Stimulated activated CD8-positive, alpha-beta memory T cell treated with anti-CD3 and anti-CD28 coated beads, Interleukin-12 subunit alpha, Interleukin-12 subunit beta, amount 100 ng/mL, for 24 hours (primary cell): ENCODE measurements around the gene FMN1.

ENCODE experiments used
- DNase-seq: peaks from one replicate; pipeline ENCODE4 v3.0.0-alpha.2; 2020; ENCODE audit errors: extremely low read depth

FMN1 gene

GRCh38 chr15:32885713-32886112, 308.8 kb downstream of the FMN1 start:
- no peak for DNase-seq

GRCh38 chr15:32884146-32884545, 310.4 kb downstream of the FMN1 start:
- DNase-seq, result no peak

GRCh38 chr15:32882955-32883354, 311.6 kb downstream of the FMN1 start:
- no peak for DNase-seq

GRCh38 chr15:32881528-32881927, 313.0 kb downstream of the FMN1 start:
- DNase-seq, result no peak

DNA sequence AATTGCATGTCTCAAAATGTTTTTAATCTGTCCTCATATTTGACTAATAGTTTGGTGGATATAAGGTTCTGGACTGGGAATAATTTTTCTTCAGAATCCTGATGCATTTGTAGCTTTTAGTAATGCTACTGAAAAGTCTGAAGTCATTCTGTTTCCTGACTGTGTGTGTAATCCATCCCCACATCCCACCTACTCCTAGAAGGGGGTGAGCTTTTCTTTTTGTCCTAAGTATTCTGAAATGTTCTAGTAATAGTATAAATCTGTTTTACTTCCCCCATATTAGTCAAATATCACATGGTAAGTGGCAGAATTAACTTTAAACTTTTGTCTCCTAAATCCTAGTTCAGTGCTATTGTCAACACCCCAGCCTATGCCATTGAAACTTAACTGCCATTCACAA, 313.9 kb downstream of the FMN1 start:
- DNase-seq, result no peak

GRCh38 chr15:32879980-32880379, 314.5 kb downstream of the FMN1 start:
- no peak for DNase-seq

- no peak for DNase-seq
These were observed 315.4 kb downstream of the FMN1 start for GRCh38 chr15:32878869-32879805.

DNA sequence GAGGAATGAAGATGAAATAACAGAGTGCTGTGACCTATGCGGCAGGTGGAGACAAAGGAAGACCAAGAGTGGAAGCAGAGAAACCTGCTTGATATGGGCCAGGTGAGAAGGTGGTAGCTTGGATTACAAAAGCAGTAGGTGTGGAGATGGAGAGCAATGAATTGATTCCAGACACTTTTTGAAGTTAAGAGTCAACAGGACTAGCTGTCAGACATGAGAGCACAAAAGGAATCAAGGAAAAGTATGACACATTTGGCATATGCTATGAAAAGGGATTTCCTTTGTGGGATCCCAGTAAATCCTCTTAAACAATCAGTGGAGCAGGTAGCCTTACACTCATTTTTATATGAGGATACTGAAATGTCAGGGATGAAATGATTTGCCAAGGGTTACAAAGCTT, 316.2 kb downstream of the FMN1 start:
- DNase-seq, result no peak

DNA sequence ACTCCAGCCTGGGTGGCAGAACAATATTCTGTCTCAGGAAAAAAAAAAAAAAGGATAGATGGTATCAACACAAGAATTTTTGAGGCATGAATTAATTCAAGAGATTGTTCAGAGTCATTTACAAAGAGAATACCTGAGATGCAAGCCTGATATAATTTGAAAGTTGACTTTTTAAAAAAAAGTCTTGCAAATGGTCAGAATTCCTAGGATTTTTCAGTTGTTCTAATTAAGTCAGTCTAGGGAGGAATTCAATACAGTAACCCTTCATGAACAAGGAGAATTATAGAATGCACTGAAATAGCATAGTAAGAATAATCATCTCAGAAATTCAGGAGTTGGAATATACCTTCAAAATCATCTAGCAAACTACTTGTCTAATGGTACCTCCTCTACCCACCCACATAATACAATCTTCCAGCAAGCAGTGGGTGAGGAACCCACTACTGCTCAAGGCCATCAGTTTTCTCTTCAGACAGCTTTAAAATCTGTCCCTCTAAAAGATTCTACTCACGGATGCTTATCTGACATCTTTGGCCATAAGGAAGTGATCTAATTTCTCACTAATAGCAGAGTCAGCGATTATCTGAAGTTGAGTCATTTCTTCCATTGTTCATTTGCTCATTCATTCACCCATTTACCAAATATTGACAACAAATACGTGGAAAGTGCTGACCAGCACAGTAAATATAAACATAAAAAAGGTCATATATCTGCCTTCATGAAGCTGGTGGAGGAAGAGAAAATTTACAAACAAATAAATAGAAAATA, 317.1 kb downstream of the FMN1 start:
- no peak for DNase-seq

DNA sequence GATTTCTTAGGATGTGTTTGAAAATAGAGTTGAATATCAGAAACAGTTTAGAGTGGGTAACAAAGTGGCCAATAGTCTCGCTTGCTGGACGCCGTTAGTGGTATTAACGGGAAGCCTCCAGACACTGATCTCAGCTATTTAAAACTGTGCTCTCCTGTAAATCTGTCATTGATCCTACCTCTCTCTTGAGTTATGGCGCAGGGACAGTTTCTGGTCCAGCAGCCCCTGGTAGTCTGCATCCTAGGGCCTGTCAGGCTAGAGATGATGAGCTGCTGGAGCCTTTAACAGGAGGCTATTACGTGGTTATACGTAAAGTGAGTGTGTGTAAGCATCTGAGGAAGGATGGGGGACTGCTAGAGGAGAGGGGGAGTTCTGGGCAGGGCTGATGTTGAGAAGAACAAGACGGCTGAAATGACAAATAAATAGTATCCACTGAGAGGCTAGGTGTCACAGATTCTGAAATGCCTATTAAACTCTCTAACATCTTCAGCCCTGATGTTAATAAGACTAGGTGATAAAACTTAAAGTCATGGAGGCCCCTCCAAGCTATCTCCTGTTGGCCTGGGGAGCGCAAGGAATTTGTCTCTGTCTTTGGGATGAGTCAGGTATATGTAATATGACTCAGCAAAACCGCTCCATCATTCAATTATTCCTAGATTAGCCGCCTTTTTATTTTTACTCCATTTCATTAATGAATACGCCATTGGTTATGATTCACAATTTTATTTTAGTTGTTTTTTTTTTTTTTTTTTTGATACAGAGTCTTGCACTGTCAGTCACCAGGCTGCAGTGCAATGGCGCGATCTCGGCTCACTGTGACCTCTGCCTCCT, 321.0 kb downstream of the FMN1 start:
- no peak for DNase-seq

DNA sequence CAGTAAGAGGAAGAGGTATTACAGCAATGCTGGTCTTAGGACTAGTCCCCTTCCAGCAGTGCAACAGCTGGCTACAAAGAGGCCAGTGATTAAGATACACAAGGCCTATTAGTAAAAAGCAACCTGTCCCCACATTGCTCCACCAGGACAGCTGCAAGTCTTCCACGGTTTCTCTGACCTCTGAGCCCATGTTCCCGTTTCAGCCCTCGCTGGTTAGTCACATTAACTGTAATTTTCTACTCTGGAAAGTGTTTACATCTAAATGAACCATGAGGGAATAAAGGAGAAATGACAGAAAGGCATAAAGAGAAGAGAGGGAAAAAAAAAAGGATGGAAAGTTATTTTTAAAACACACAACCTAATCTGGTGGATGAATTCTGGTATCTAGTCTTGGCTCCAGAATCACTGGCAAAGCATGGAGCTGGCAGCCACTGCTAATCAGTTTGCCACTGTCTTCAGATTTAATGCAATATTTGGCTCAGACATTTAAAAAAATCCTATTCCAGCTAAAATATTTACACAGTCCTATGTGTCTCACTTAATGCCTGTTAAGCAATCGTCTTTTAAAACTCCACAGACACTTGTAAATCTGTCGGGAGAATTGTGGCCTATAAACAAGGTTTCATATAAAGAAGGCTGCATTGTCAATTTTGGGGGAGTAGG, 321.8 kb downstream of the FMN1 start:
- DNase-seq, result no peak

DNA sequence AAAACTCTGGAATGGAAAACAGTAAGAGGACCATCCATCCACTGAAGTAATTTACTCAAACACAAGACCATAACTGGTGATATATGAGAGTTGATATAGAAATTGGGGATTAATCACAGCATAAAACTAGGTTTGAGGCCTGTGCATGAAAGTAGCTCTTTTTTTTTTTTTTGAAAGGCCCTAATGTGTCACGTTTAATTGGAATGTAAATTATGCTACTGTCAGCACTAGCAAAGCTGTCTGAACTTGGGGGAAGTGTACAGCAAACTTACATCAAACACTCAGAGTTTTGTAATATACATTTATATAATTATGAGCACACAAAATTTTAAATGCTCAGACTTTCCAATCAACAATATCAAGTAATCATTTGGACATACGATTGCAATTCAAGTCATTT, 322.6 kb downstream of the FMN1 start:
- no peak for DNase-seq

- no peak for DNase-seq
These were observed 324.1 kb downstream of the FMN1 start for GRCh38 chr15:32870240-32871033.

DNA sequence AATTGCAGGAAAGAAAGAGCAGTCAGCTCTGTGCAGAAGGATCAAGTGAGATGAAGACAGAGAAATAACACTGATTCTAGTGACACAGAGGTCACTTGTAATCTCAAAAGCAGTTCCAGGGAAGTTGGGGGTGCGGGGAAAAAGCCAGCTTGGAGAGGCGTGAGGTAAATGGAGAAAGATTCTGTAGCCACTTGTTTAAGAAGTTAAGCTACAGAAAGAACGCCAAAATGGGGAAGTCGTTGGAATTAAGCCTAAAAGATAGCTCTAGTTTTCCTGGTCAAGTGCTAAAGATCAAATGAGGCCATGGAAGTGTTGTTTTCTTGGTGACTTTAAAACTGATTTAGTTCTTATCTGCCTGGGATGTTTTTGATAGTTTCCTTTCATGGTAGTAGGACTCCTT, 324.7 kb downstream of the FMN1 start:
- no peak for DNase-seq

DNA sequence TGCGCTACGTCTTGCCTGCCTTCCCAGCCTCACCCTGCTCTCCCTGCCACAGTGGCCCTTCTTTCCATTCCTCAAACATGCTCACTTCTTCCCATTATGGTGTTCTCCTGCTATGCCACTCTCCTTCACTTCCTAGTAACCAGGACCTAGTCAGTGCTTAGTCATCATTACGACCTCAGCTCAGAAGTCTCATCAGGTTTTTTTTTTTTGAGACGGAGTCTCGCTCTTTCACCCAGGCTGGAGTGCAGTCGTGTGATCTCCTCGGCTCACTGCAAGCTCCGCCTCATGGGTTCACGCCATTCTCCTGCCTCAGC, 327.2 kb downstream of the FMN1 start:
- no peak for DNase-seq

GRCh38 chr15:32866454-32867312, 327.8 kb downstream of the FMN1 start:
- DNase-seq, result no peak

GRCh38 chr15:32864841-32865240, 329.7 kb downstream of the FMN1 start:
- DNase-seq, result no peak

DNA sequence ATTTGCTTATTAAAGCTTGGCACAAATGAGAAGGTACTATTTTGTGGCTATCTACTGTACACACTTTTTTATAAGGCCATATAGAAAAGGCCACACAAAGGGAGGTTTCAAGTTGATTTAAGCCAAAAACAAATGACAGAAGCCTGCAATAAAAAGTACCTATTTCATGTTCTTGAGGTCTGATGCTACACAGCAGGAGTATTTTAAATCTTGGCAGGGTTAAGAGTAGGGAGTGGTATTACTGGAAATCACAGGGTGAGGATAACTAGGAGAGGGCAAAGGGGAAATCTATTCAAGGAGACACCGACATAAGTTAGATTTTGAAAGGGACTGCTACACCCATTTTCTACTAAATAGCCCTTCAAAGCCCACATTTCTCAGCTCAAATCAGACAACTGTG, 330.5 kb downstream of the FMN1 start:
- DNase-seq, result no peak

GRCh38 chr15:32861761-32862160, 332.8 kb downstream of the FMN1 start:
- no peak for DNase-seq

- DNase-seq, result no peak
These were observed 333.3 kb downstream of the FMN1 start for GRCh38 chr15:32861174-32861573.
